HEK293 (cell line): ENCODE data around the gene TFAP2E.
"Not testable (repeated sequence)": the region's sequence is repeated elsewhere in the genome, so short reads cannot be mapped to it uniquely, and the experiment has no call there.

Source experiments
- CTCF ChIA-PET: fragments of 350-600 bp; formaldehyde crosslinking; extraction: SDS; loops from one replicate; lab custom pipeline; 2021; ENCODE audit warnings: antibody characterized with exemption; lab: Yijun Ruan, JAX
- POLR2A ChIA-PET: fragments of 300-600 bp; formaldehyde crosslinking; extraction: SDS; loops from one replicate; lab custom pipeline; 2020; ENCODE audit warnings: antibody characterized with exemption, inconsistent platforms; lab: Yijun Ruan, JAX
- H3K27ac ChIP-seq: fragments of 200-500 bp; sonication (Bioruptor generic); 2 replicates; pipeline ENCODE4 v1.5.1; 2014; ENCODE audit warnings: low read depth, low read length, control low read depth, inconsistent platforms; ENCODE audit errors: extremely low read depth
- H3K36me3 ChIP-seq, 2 experiments: fragments of 200-500 bp in 1 of 2; sonication (Bioruptor generic) in 1 of 2; 1 replicate in 1 of 2; 2 replicates in 1 of 2; pipeline ENCODE4 v1.5.1; 2014 to 2017; ENCODE audit warnings: inconsistent platforms in 2 of 2, low read length in 2 of 2; ENCODE audit not compliant: control insufficient read depth in 2 of 2, insufficient read depth in 1 of 2
- H3K4me1 ChIP-seq: fragments of 200-500 bp; sonication (Bioruptor generic); 2 replicates; pipeline ENCODE4 v1.5.1; 2014; ENCODE audit warnings: mild to moderate bottlenecking, low read length, inconsistent platforms; ENCODE audit not compliant: control insufficient read depth, insufficient read depth
- H3K4me3 ChIP-seq: 2 replicates; pipeline ENCODE4 v1.5.1; 2011; ENCODE audit warnings: low read depth, mild to moderate bottlenecking, control low read depth, low read length, moderate library complexity
- H3K9me3 ChIP-seq: fragments of 200-500 bp; sonication (Bioruptor generic); 2 replicates; pipeline ENCODE4 v1.5.1; 2014; ENCODE audit warnings: low read depth, low read length, inconsistent platforms; ENCODE audit not compliant: control insufficient read depth, insufficient read depth
- GLI4 ChIP-seq: fragments of 450-650 bp; formaldehyde crosslinking; IDR thresholded peaks from 2 replicates; pipeline ENCODE4 v1.5.1; 2016; ENCODE audit warnings: missing biosample characterization, missing genetic modification characterization
- INSM2 ChIP-seq: fragments of 450-650 bp; formaldehyde crosslinking; IDR thresholded peaks from 2 replicates; pipeline ENCODE4 v1.5.1; 2016; ENCODE audit warnings: missing biosample characterization, missing genetic modification characterization
- MEIS1 ChIP-seq: sonication (generic); formaldehyde crosslinking; IDR thresholded peaks from 2 replicates; pipeline ENCODE4 v1.8.1; 2022; ENCODE audit warnings: missing genetic modification reagents, mild to moderate bottlenecking, borderline replicate concordance
- SCRT2 ChIP-seq: fragments of 450-650 bp; formaldehyde crosslinking; IDR thresholded peaks from 2 replicates; pipeline ENCODE4 v1.5.1; 2016; ENCODE audit warnings: missing biosample characterization, missing genetic modification characterization
- SP3 ChIP-seq: fragments of 450-650 bp; formaldehyde crosslinking; IDR thresholded peaks from 2 replicates; pipeline ENCODE4 v1.5.1; 2016; ENCODE audit warnings: missing biosample characterization, missing genetic modification characterization
- WT1 ChIP-seq: fragments of 450-650 bp; formaldehyde crosslinking; IDR thresholded peaks from 2 replicates; pipeline ENCODE4 v1.5.1; 2016; ENCODE audit warnings: missing biosample characterization, missing genetic modification characterization
- ZBTB1 ChIP-seq: fragments of 450-650 bp; formaldehyde crosslinking; IDR thresholded peaks from 2 replicates; pipeline ENCODE4 v1.5.1; 2016; ENCODE audit warnings: missing biosample characterization, missing genetic modification characterization
- ZEB2 ChIP-seq: fragments of 450-650 bp; formaldehyde crosslinking; IDR thresholded peaks from 2 replicates; pipeline ENCODE4 v1.5.1; 2016; ENCODE audit warnings: missing biosample characterization, missing genetic modification characterization
- ZFP69B ChIP-seq: fragments of 450-650 bp; formaldehyde crosslinking; IDR thresholded peaks from 2 replicates; pipeline ENCODE4 v1.5.1; 2016; ENCODE audit warnings: missing biosample characterization, missing genetic modification characterization
- ZNF19 ChIP-seq: fragments of 450-650 bp; formaldehyde crosslinking; IDR thresholded peaks from 2 replicates; pipeline ENCODE4; 2016; ENCODE audit warnings: missing biosample characterization, missing genetic modification characterization, low read depth
- ZNF239 ChIP-seq: fragments of 450-650 bp; formaldehyde crosslinking; IDR thresholded peaks from 2 replicates; pipeline ENCODE4 v1.5.1; 2016; ENCODE audit warnings: missing biosample characterization, missing genetic modification characterization
- ZNF248 ChIP-seq: fragments of 450-650 bp; formaldehyde crosslinking; IDR thresholded peaks from 2 replicates; pipeline ENCODE4 v1.5.1; 2017; ENCODE audit warnings: missing biosample characterization, missing genetic modification characterization
- ZNF274 ChIP-seq, 2 experiments: fragments of 200-500 bp in 1 of 2; fragments of 450-650 bp in 1 of 2; sonication (Bioruptor generic) in 1 of 2; formaldehyde crosslinking in 1 of 2; IDR thresholded peaks; 2 replicates each; pipeline versions ENCODE4 v1.5.1 to v1.6.1; 2014 to 2016; ENCODE audit warnings: borderline replicate concordance in 1 of 2, inconsistent platforms in 1 of 2, low read length in 1 of 2, missing biosample characterization in 1 of 2, missing genetic modification characterization in 1 of 2
- ZNF549 ChIP-seq: fragments of 450-650 bp; IDR thresholded peaks from 2 replicates; pipeline ENCODE4 v1.5.1; 2018; ENCODE audit warnings: missing biosample characterization, missing genetic modification characterization, mild to moderate bottlenecking, inconsistent platforms, moderate library complexity
- ZNF561 ChIP-seq: fragments of 450-650 bp; IDR thresholded peaks from 2 replicates; pipeline ENCODE4 v1.5.1; 2018; ENCODE audit warnings: missing biosample characterization, missing genetic modification characterization, borderline replicate concordance
- ZNF623 ChIP-seq: fragments of 450-650 bp; formaldehyde crosslinking; IDR thresholded peaks from 2 replicates; pipeline ENCODE4 v1.5.1; 2016; ENCODE audit warnings: missing biosample characterization, missing genetic modification characterization
- ZNF624 ChIP-seq: fragments of 450-650 bp; formaldehyde crosslinking; IDR thresholded peaks from 2 replicates; pipeline ENCODE4 v1.5.1; 2017; ENCODE audit warnings: missing biosample characterization, missing genetic modification characterization
- ZNF701 ChIP-seq: fragments of 450-650 bp; formaldehyde crosslinking; IDR thresholded peaks from 2 replicates; pipeline ENCODE4 v1.5.1; 2016; ENCODE audit warnings: missing biosample characterization, missing genetic modification characterization
- ZNF776 ChIP-seq: fragments of 450-650 bp; formaldehyde crosslinking; IDR thresholded peaks from 2 replicates; pipeline ENCODE4 v1.5.0; 2017; ENCODE audit warnings: missing biosample characterization, missing genetic modification characterization, borderline replicate concordance
- ZSCAN5A ChIP-seq: fragments of 450-650 bp; formaldehyde crosslinking; IDR thresholded peaks from 2 replicates; pipeline ENCODE4 v1.5.1; 2016; ENCODE audit warnings: missing biosample characterization, missing genetic modification characterization
- TF ChIP-seq, protein P1 (sequence below): fragments of 450-650 bp; formaldehyde crosslinking; IDR thresholded peaks from 2 replicates; pipeline ENCODE4 v1.5.1; 2016; ENCODE audit warnings: missing biosample characterization, missing genetic modification characterization
- TF ChIP-seq, protein P2 (sequence below): fragments of 450-650 bp; formaldehyde crosslinking; IDR thresholded peaks from 2 replicates; pipeline ENCODE4 v1.5.1; 2016; ENCODE audit warnings: missing biosample characterization, missing genetic modification characterization

Gene TFAP2E

GRCh38 chr1:35580949-35581388 lies 7.9 kb downstream of the TFAP2E start:
- no peak overlapping the region for H3K4me3 ChIP-seq
- H3K4me1 ChIP-seq = no peaks in the 10 kb centered on the region
- H3K36me3 ChIP-seq = no peaks in the 10 kb centered on the region
- TF ChIP-seq INSM2 = no peak
- TF ChIP-seq ZNF701 (tag by site-specific recombination) = no peak
- TF ChIP-seq, protein P1, sequence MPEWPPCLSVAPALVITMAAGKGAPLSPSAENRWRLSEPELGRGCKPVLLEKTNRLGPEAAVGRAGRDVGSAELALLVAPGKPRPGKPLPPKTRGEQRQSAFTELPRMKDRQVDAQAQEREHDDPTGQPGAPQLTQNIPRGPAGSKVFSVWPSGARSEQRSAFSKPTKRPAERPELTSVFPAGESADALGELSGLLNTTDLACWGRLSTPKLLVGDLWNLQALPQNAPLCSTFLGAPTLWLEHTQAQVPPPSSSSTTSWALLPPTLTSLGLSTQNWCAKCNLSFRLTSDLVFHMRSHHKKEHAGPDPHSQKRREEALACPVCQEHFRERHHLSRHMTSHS = no peak
- TF ChIP-seq ZFP69B = no peak
- TF ChIP-seq ZNF19 (tag by site-specific recombination) = no peak
- TF ChIP-seq ZNF549 (tag by site-specific recombination) = no peak
- TF ChIP-seq ZNF248 (tag by site-specific recombination) = no peak
- no peak for TF ChIP-seq ZEB2 (tag by site-specific recombination)
- no peak for TF ChIP-seq WT1 (tag by site-specific recombination)
- TF ChIP-seq SP3 = no peak
- no peak for TF ChIP-seq MEIS1
- TF ChIP-seq ZBTB1 (tag by site-specific recombination) = no peak
- TF ChIP-seq GLI4 (tag by site-specific recombination) = no peak
- no peak for TF ChIP-seq ZNF624 (tag by site-specific recombination)
- no peak for TF ChIP-seq ZNF274 (IDR thresholded peaks at IDR 0.05; ENCODE audit: low read length)
- TF ChIP-seq ZNF274 (tag by site-specific recombination; IDR thresholded peaks at IDR 0.05; ENCODE audit: borderline replicate concordance) = no peak
- no peak for TF ChIP-seq ZNF239 (tag by site-specific recombination)
- TF ChIP-seq ZSCAN5A = no peak
- no peak for TF ChIP-seq ZNF623
- ChIA-PET POLR2A (no interaction called here), CTCF (interaction anchor here (0.6 to 1.2 kb wide), 4 partner anchors 12 to 146 kb away, joined by 3 to 4 read pairs (median 4); no protein-coding TSS in a partner anchor)
- H3K9me3 ChIP-seq = no peaks in the 10 kb centered on the region
- no peak overlapping the region for H3K27ac ChIP-seq

- CTCF ChIA-PET = interaction anchor here (0.8 to 1.2 kb wide), 3 partner anchors 13 to 145 kb away, joined by 4 read pairs; no protein-coding TSS in a partner anchor
- not testable (repeated sequence) for H3K27ac ChIP-seq, H3K36me3 ChIP-seq, H3K4me1 ChIP-seq, H3K9me3 ChIP-seq, H3K4me3 ChIP-seq
- POLR2A ChIA-PET = interaction anchor here (0.7 kb wide), 1 partner anchor 50 kb away, joined by 3 read pairs; no protein-coding TSS in a partner anchor
Measured at GRCh38 chr1:35581621-35582020, 8.5 kb downstream of the TFAP2E start.

DNA sequence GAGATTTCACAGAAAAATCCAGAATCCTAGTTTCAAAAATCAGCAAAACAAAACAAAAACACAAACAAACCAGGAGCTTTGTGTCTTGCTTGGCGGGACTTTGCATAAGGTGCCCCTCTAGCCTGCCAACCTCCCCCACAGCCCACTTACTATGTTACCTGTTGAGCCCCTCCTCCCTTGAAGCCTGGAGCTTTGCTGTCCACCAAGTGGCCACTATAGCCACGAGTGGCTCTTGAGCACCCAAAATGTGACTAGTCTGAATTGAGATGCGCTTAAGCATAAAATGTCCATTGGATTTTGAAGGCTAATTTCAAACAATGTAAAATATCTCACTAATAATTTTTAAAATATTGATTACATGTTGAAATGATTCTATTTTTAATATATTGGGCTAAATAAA lies 12.2 kb downstream of the TFAP2E start:
- Histone ChIP-seq H3K4me3 (no peak overlapping the region), H3K27ac (no peak overlapping the region), H3K4me1 (no peaks in the 10 kb centered on the region), H3K9me3 (no peaks in the 10 kb centered on the region), H3K36me3 (no peaks in the 10 kb centered on the region)
- TF ChIP-seq SCRT2 (tag by site-specific recombination) (0 out of 2 replicates have a peak, but pooled peaks have one; percentile 25), ZNF776 (tag by site-specific recombination) (no peak), ZNF561 (no peak)
- TF ChIP-seq, protein P2, sequence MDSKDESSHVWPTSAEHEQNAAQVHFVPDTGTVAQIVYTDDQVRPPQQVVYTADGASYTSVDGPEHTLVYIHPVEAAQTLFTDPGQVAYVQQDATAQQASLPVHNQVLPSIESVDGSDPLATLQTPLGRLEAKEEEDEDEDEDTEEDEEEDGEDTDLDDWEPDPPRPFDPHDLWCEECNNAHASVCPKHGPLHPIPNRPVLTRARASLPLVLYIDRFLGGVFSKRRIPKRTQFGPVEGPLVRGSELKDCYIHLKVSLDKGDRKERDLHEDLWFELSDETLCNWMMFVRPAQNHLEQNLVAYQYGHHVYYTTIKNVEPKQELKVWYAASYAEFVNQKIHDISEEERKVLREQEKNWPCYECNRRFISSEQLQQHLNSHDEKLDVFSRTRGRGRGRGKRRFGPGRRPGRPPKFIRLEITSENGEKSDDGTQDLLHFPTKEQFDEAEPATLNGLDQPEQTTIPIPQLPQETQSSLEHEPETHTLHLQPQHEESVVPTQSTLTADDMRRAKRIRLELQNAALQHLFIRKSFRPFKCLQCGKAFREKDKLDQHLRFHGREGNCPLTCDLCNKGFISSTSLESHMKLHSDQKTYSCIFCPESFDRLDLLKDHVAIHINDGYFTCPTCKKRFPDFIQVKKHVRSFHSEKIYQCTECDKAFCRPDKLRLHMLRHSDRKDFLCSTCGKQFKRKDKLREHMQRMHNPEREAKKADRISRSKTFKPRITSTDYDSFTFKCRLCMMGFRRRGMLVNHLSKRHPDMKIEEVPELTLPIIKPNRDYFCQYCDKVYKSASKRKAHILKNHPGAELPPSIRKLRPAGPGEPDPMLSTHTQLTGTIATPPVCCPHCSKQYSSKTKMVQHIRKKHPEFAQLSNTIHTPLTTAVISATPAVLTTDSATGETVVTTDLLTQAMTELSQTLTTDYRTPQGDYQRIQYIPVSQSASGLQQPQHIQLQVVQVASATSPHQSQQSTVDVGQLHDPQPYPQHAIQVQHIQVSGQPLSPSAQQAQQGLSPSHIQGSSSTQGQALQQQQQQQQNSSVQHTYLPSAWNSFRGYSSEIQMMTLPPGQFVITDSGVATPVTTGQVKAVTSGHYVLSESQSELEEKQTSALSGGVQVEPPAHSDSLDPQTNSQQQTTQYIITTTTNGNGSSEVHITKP (tag by site-specific recombination) = no peak
- ChIA-PET POLR2A (no interaction called here), CTCF (interaction anchor here (0.6 to 2.9 kb wide), 5 partner anchors 17 to 377 kb away, joined by 3 to 16 read pairs (median 5); no protein-coding TSS in a partner anchor)
